GM12872 (cell line): ENCODE results near the gene PARVB.

Source experiments
- CTCF ChIP-seq: IDR thresholded peaks from 3 replicates; pipeline ENCODE4 v1.5.1; 2011; ENCODE audit warnings: low read depth, mild to moderate bottlenecking, low read length, moderate library complexity; ENCODE audit not compliant: insufficient read depth

The PARVB gene

GRCh38 chr22:44163536-44163935, 139.4 kb downstream of the PARVB start:
- TF ChIP-seq CTCF: no peak

GRCh38 chr22:44164031-44164430, 139.9 kb downstream of the PARVB start:
- TF ChIP-seq CTCF: no peak

GRCh38 chr22:44165286-44165874, 141.3 kb downstream of the PARVB start:
- TF ChIP-seq CTCF: no peak

- TF ChIP-seq CTCF: no peak
These were observed 142.6 kb downstream of the PARVB start for GRCh38 chr22:44166498-44167276.

GRCh38 chr22:44167501-44167900, 143.4 kb downstream of the PARVB start:
- TF ChIP-seq CTCF: no peak

- TF ChIP-seq CTCF: no peak
These were observed 144.1 kb downstream of the PARVB start for GRCh38 chr22:44168206-44168605.

- TF ChIP-seq CTCF: no peak
These were observed 146.4 kb downstream of the PARVB start for GRCh38 chr22:44170470-44170869.
